WTC11 (cell line): ENCODE results near the gene DNAAF1. TPM values are rescaled to one million over a fixed set of nuclear protein-coding genes. Genes with fewer than 3 reads are reported as not detected.

Experiments
- ATAC-seq: fragments of 200-7000 bp; cut with Tn5 transposase; 2 replicates; pipeline ENCODE4 v1.10.0; 2021; ENCODE audit warnings: mild to moderate bottlenecking, moderate library complexity
- CTCF ChIA-PET: fragments of 300-600 bp; sonication (Branson Sonifier 250); formaldehyde crosslinking; loops from one replicate; lab custom pipeline; 2021; ENCODE audit warnings: antibody characterized with exemption; lab: Charles Lee
- POLR2A ChIA-PET: fragments of 350-600 bp; sonication (Branson Sonifier 250); formaldehyde crosslinking; loops from one replicate; lab custom pipeline; 2021; ENCODE audit warnings: antibody characterized with exemption; lab: Charles Lee
- DNase-seq: peaks from one replicate; pipeline ENCODE4 v3.0.0; 2021; ENCODE audit warnings: low spot score
- H3K27ac Mint-ChIP-seq: 2 replicates; pipeline ENCODE4 v1.8.0; 2021; ENCODE audit warnings: mixed read lengths
- H3K27me3 Mint-ChIP-seq: 2 replicates; pipeline ENCODE4 v1.8.0; 2021; ENCODE audit warnings: low read depth, mild to moderate bottlenecking, moderate library complexity, mixed read lengths
- H3K36me3 Mint-ChIP-seq: 2 replicates; pipeline ENCODE4 v1.8.0; 2021; ENCODE audit warnings: mixed read lengths
- H3K4me1 Mint-ChIP-seq: 2 replicates; pipeline ENCODE4 v1.8.0; 2022; ENCODE audit warnings: mixed read lengths
- H3K4me3 Mint-ChIP-seq: 2 replicates; pipeline ENCODE4 v1.8.0; 2021; ENCODE audit warnings: mild to moderate bottlenecking, moderate library complexity, mixed read lengths
- H3K9me3 Mint-ChIP-seq: 2 replicates; pipeline ENCODE4 v1.8.0; 2021; ENCODE audit warnings: mixed read lengths
- CREM ChIP-seq: sonication (generic); formaldehyde crosslinking; IDR thresholded peaks from 2 replicates; pipeline ENCODE4 v1.8.1; 2022; ENCODE audit warnings: mild to moderate bottlenecking, missing genetic modification reagents, moderate library complexity
- EMX1 ChIP-seq: fragments of 250-450 bp; sonication (Bioruptor Pico); IDR thresholded peaks from 2 replicates; pipeline ENCODE4 v1.8.0; 2021; ENCODE audit warnings: mild to moderate bottlenecking
- ESRRA ChIP-seq: sonication (generic); formaldehyde crosslinking; IDR thresholded peaks from 2 replicates; pipeline ENCODE4 v1.8.1; 2022; ENCODE audit warnings: mild to moderate bottlenecking, missing genetic modification reagents, borderline replicate concordance
- JAZF1 ChIP-seq: fragments of 250-450 bp; sonication (Bioruptor Pico); IDR thresholded peaks from 2 replicates; pipeline ENCODE4 v1.9.0; 2021; ENCODE audit warnings: moderate library complexity, mild to moderate bottlenecking, inconsistent platforms
- KAT7 ChIP-seq: sonication (generic); formaldehyde crosslinking; IDR thresholded peaks from 2 replicates; pipeline ENCODE4 v1.8.1; 2023; ENCODE audit warnings: missing genetic modification reagents, mild to moderate bottlenecking, borderline replicate concordance
- NFATC4 ChIP-seq: fragments of 250-450 bp; sonication (Bioruptor Pico); IDR thresholded peaks from 2 replicates; pipeline ENCODE4 v1.9.0; 2021; ENCODE audit warnings: mild to moderate bottlenecking
- SOX15 ChIP-seq: fragments of 250-450 bp; sonication (Bioruptor Pico); IDR thresholded peaks from 2 replicates; pipeline ENCODE4 v1.9.0; 2021; ENCODE audit warnings: mild to moderate bottlenecking
- TCF7 ChIP-seq: sonication (generic); formaldehyde crosslinking; IDR thresholded peaks from 2 replicates; pipeline ENCODE4 v1.8.0; 2022; ENCODE audit warnings: mild to moderate bottlenecking, low read depth, missing genetic modification reagents, moderate library complexity
- TEAD1 ChIP-seq: sonication (generic); formaldehyde crosslinking; IDR thresholded peaks from 2 replicates; pipeline ENCODE4 v1.8.0; 2022; ENCODE audit warnings: mild to moderate bottlenecking, missing genetic modification reagents
- ZNF121 ChIP-seq: sonication (generic); formaldehyde crosslinking; IDR thresholded peaks from 2 replicates; pipeline ENCODE4 v1.8.0; 2023; ENCODE audit warnings: missing genetic modification reagents
- total RNA-seq: library from RNA; stranded (reverse); gene quantifications from 3 replicates; pipeline ENCODE4 v1.2.3, GENCODE V29; 2021
- TF ChIP-seq, protein P1 (sequence below): sonication (generic); formaldehyde crosslinking; IDR thresholded peaks from 2 replicates; pipeline ENCODE4 v1.8.1; 2023; ENCODE audit warnings: mild to moderate bottlenecking, missing genetic modification reagents, moderate library complexity
- TF ChIP-seq, protein P2 (sequence below): sonication (generic); formaldehyde crosslinking; IDR thresholded peaks from 2 replicates; pipeline ENCODE4 v1.8.0; 2023; ENCODE audit warnings: missing genetic modification reagents
- TF ChIP-seq, protein P3 (sequence below): sonication (generic); formaldehyde crosslinking; IDR thresholded peaks from 2 replicates; pipeline ENCODE4 v1.8.1; 2022; ENCODE audit warnings: low read depth, mild to moderate bottlenecking, moderate library complexity, missing genetic modification reagents, borderline replicate concordance
- TF ChIP-seq, protein P4 (sequence below): fragments of 250-450 bp; sonication (Bioruptor Pico); IDR thresholded peaks from 2 replicates; pipeline ENCODE4 v1.8.0; 2021; ENCODE audit warnings: mild to moderate bottlenecking
- TF ChIP-seq, protein P5 (sequence below): fragments of 250-450 bp; sonication (Bioruptor Pico); conservative IDR thresholded peaks from 2 replicates; pipeline ENCODE4 v1.9.0; 2021; ENCODE audit warnings: mild to moderate bottlenecking
- TF ChIP-seq, protein P6 (sequence below): sonication (generic); formaldehyde crosslinking; IDR thresholded peaks from 2 replicates; pipeline ENCODE4 v1.8.1; 2022; ENCODE audit warnings: missing genetic modification reagents, borderline replicate concordance

Gene DNAAF1
- total RNA-seq, 1 experiment from 2014 or later, result 0.20 TPM

DNA sequence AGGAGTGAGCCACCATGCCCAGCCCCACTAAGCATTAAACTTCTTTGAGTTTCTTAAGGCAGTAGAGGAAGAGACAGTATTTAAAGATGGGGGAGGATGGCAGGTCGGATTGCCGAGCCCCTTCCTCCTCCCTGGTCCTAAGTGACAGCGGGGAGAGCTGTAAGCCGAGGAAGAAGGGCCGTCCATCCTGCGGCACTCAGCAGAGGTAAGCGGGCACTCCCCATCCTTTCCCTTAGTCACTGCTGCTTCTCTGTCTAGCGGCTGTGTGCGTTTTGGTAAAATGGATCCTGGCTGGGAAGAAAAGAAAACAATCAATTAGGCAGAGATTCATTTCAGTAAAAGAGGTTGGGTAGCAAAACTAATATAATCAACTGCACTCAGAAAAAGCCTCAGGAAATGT lies 13.9 kb downstream of the DNAAF1 start (continued):
- TF ChIP-seq NFATC4 (CRISPR knock-in tag) (no peak), TEAD1 (CRISPR knock-in tag) (no peak), CREM (CRISPR knock-in tag) (no peak), ESRRA (CRISPR knock-in tag) (no peak), ZNF121 (CRISPR knock-in tag) (no peak)
- TF ChIP-seq, protein P1, sequence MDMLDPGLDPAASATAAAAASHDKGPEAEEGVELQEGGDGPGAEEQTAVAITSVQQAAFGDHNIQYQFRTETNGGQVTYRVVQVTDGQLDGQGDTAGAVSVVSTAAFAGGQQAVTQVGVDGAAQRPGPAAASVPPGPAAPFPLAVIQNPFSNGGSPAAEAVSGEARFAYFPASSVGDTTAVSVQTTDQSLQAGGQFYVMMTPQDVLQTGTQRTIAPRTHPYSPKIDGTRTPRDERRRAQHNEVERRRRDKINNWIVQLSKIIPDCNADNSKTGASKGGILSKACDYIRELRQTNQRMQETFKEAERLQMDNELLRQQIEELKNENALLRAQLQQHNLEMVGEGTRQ (CRISPR knock-in tag), result no peak
- TF ChIP-seq, protein P2, sequence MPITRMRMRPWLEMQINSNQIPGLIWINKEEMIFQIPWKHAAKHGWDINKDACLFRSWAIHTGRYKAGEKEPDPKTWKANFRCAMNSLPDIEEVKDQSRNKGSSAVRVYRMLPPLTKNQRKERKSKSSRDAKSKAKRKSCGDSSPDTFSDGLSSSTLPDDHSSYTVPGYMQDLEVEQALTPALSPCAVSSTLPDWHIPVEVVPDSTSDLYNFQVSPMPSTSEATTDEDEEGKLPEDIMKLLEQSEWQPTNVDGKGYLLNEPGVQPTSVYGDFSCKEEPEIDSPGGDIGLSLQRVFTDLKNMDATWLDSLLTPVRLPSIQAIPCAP (CRISPR knock-in tag), result no peak
- TF ChIP-seq, protein P3, sequence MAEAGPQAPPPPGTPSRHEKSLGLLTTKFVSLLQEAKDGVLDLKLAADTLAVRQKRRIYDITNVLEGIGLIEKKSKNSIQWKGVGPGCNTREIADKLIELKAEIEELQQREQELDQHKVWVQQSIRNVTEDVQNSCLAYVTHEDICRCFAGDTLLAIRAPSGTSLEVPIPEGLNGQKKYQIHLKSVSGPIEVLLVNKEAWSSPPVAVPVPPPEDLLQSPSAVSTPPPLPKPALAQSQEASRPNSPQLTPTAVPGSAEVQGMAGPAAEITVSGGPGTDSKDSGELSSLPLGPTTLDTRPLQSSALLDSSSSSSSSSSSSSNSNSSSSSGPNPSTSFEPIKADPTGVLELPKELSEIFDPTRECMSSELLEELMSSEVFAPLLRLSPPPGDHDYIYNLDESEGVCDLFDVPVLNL (CRISPR knock-in tag), result no peak
- TF ChIP-seq, all 79 proteins: peak for 0

DNA sequence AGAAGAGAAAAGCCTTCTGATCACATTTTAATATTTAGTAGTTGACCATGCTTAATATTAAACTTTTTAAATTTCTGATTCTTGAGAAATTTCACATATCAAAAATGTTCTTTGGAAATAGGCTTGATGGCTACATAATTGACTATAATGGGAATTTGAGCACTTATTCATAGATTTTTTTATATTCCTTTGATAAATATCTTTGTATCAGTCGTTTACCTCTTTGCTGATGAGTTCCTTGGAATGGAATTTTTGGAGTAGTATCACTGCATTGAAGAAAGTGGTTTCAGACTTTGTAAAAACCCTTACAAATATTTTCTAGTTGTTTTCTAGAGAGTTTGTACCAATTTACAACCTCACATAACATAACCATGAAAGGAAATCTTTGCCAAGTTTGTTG lies 14.7 kb downstream of the DNAAF1 start:
- Mint-ChIP-seq H3K9me3 (no peaks in the 10 kb centered on the region), H3K36me3 (no peaks in the 10 kb centered on the region), H3K27ac (no peak overlapping the region), H3K4me1 (no peaks in the 10 kb centered on the region), H3K4me3 (no peak overlapping the region), H3K27me3 (peaks cover 2% of the 10 kb centered on the region)
- POLR2A ChIA-PET, result no interaction called here
- DNase-seq (no peak), ATAC-seq (no peak)
- TF ChIP-seq, protein P4, sequence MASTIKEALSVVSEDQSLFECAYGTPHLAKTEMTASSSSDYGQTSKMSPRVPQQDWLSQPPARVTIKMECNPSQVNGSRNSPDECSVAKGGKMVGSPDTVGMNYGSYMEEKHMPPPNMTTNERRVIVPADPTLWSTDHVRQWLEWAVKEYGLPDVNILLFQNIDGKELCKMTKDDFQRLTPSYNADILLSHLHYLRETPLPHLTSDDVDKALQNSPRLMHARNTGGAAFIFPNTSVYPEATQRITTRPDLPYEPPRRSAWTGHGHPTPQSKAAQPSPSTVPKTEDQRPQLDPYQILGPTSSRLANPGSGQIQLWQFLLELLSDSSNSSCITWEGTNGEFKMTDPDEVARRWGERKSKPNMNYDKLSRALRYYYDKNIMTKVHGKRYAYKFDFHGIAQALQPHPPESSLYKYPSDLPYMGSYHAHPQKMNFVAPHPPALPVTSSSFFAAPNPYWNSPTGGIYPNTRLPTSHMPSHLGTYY (CRISPR knock-in tag), result no peak
- TF ChIP-seq KAT7, result no peak
- TF ChIP-seq, protein P2 (CRISPR knock-in tag), result no peak
- no peak for TF ChIP-seq TCF7 (CRISPR knock-in tag)
- TF ChIP-seq, protein P5, sequence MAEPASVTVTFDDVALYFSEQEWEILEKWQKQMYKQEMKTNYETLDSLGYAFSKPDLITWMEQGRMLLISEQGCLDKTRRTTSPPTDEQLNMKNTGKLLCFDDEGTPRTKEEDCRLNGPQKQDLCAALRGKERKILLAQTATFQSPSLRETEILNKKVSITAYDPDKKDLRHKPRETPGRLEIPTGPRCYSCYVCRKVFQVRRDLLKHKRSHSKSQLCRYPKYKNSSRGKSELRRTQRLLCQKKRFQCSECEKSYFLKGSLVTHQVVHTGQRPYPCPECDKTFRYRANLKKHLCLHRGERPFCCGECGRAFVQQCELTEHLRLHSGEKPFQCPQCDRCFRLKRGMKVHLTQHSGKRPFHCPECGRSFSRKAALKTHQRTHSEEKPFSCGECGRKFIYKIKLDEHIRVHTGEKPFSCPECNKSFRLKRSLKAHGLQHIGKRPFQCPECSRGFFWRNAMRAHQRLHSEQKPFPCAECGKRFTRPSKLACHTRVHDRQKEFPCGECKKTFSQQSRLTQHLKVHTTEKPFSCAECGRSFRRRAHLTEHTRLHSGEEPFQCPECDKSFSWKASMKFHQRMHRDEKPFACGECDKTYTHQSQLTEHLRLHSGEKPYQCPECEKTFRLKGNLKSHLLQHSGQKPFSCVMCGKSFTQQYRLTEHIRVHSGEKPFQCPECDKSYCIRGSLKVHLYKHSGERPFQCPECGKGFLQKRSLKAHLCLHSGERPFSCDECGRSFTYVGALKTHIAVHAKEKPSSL (CRISPR knock-in tag), result no peak
- TF ChIP-seq JAZF1, result no peak
- no peak for TF ChIP-seq EMX1 (CRISPR knock-in tag)
- TF ChIP-seq, protein P6, sequence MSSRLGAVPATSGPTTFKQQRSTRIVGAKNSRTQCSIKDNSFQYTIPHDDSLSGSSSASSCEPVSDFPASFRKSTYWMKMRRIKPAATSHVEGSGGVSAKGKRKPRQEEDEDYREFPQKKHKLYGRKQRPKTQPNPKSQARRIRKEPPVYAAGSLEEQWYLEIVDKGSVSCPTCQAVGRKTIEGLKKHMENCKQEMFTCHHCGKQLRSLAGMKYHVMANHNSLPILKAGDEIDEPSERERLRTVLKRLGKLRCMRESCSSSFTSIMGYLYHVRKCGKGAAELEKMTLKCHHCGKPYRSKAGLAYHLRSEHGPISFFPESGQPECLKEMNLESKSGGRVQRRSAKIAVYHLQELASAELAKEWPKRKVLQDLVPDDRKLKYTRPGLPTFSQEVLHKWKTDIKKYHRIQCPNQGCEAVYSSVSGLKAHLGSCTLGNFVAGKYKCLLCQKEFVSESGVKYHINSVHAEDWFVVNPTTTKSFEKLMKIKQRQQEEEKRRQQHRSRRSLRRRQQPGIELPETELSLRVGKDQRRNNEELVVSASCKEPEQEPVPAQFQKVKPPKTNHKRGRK, result no peak
- TF ChIP-seq SOX15 (CRISPR knock-in tag), result no peak
- CTCF ChIA-PET, result interaction anchor here (2.0 kb wide), 1 partner anchor 27 kb away, joined by 11 read pairs; the partner anchor contains the start of gene TAF1C
